HG02588 (cell line): ENCODE data around the gene ANTKMT.
"Not testable (repeated sequence)": the region's sequence is repeated elsewhere in the genome, so short reads cannot be mapped to it uniquely, and the experiment has no call there.

ENCODE experiments used
- ATAC-seq: cut with Tn5 transposase; IDR thresholded peaks from one replicate; pipeline ENCODE4 v1.9.1; 2021; ENCODE audit warnings: mild to moderate bottlenecking, moderate library complexity; ENCODE audit not compliant: unreplicated experiment

Gene ANTKMT

GRCh38 chr16:740459-740763, 19.5 kb downstream of the ANTKMT start:
- ATAC-seq, result peak; percentile 15

- ATAC-seq, result peak; percentile 60
These were observed 20.0 kb downstream of the ANTKMT start, which contains the start of gene CIAO3 for GRCh38 chr16:740764-741505. TSS of gene CIAO3 (minus strand) at chr16:740997. CDS start at chr16:740985, 12 bp downstream.

- ATAC-seq, result no peak
These were observed 21.2 kb downstream of the ANTKMT start for GRCh38 chr16:741986-742629.

GRCh38 chr16:742894-743293, 21.9 kb downstream of the ANTKMT start:
- ATAC-seq, result not testable (repeated sequence)

- no peak for ATAC-seq
These were observed 23.0 kb downstream of the ANTKMT start for GRCh38 chr16:743794-744500.

- ATAC-seq, result no peak
These were observed 24.8 kb downstream of the ANTKMT start for GRCh38 chr16:745739-746138.

- no peak for ATAC-seq
These were observed 25.7 kb downstream of the ANTKMT start for GRCh38 chr16:746637-747036.

GRCh38 chr16:747978-748746, 27.2 kb downstream of the ANTKMT start:
- ATAC-seq, result no peak

- ATAC-seq, result no peak
These were observed 28.1 kb downstream of the ANTKMT start for GRCh38 chr16:749010-749409.

GRCh38 chr16:750485-750884, 29.5 kb downstream of the ANTKMT start:
- no peak for ATAC-seq

GRCh38 chr16:751152-752006, 30.4 kb downstream of the ANTKMT start:
- no peak for ATAC-seq

GRCh38 chr16:752007-752312, 31.0 kb downstream of the ANTKMT start:
- no peak for ATAC-seq

- not testable (repeated sequence) for ATAC-seq
These were observed 33.2 kb downstream of the ANTKMT start for GRCh38 chr16:754121-754607.

GRCh38 chr16:754656-755055, 33.7 kb downstream of the ANTKMT start:
- no peak for ATAC-seq

GRCh38 chr16:756428-756827, 35.5 kb downstream of the ANTKMT start:
- no peak for ATAC-seq

GRCh38 chr16:759110-759910, 38.4 kb downstream of the ANTKMT start:
- no peak for ATAC-seq

- no peak for ATAC-seq
These were observed 39.1 kb downstream of the ANTKMT start for GRCh38 chr16:760065-760464.

- ATAC-seq, result no peak
These were observed 39.8 kb downstream of the ANTKMT start, which contains the start of gene MSLN for GRCh38 chr16:760545-761343. TSS of gene MSLN (plus strand) at chr16:760734. CDS start at chr16:762681, 1,947 bp downstream.
